IMR-90 (cell line): Measurements from ENCODE around the gene KCNK15. TPM values are rescaled to one million over a fixed set of nuclear protein-coding genes. Genes with fewer than 3 reads are reported as not detected.

Source experiments
- ATAC-seq: fragments of 200-7000 bp; cut with Tn5 transposase; 2 replicates; pipeline ENCODE4 v1.9.1; 2020; ENCODE audit warnings: low read depth, mild to moderate bottlenecking, moderate library complexity
- BruUV-seq: library from RNA; stranded (reverse); fragments of 400-500 nt; replicated peaks from 2 replicates; lab custom pipeline; 2021; lab: Mats Ljungman, UMichigan
- CTCF ChIA-PET: fragments of 300-600 bp; formaldehyde crosslinking; extraction: SDS; loops from one replicate; lab custom pipeline; 2021; ENCODE audit warnings: antibody characterized with exemption; lab: Yijun Ruan, JAX
- POLR2A ChIA-PET: fragments of 300-600 bp; sonication (Branson Sonifier 250); formaldehyde crosslinking; loops from one replicate; lab custom pipeline; 2022; ENCODE audit warnings: antibody characterized with exemption; ENCODE audit not compliant: unreplicated experiment; lab: Charles Lee
- DNase-seq: peaks from one replicate; pipeline ENCODE4 v3.0.0; 2013
- H2AFZ ChIP-seq: replicated peaks from 2 replicates; pipeline ENCODE3; 2013; ENCODE audit warnings: low read length, mild to moderate bottlenecking; ENCODE audit not compliant: poor library complexity
- H2AK5ac ChIP-seq: 2 replicates; pipeline ENCODE4 v1.6.1; 2013; ENCODE audit warnings: low read depth, low read length, inconsistent platforms
- H2AK9ac ChIP-seq: replicated peaks from 2 replicates; pipeline ENCODE3; 2013; ENCODE audit warnings: mild to moderate bottlenecking, low read depth, low read length, moderate library complexity; ENCODE audit not compliant: poor library complexity
- H2BK120ac ChIP-seq: 2 replicates; pipeline ENCODE4 v1.6.1; 2013; ENCODE audit warnings: low read depth, low read length, inconsistent platforms
- H2BK15ac ChIP-seq: 3 replicates; pipeline ENCODE4 v1.6.1; 2013; ENCODE audit warnings: low read depth, low read length, inconsistent platforms
- H2BK20ac ChIP-seq: 2 replicates; pipeline ENCODE4 v1.6.1; 2013; ENCODE audit warnings: low read depth, mild to moderate bottlenecking, inconsistent platforms, low read length, moderate library complexity
- H2BK5ac ChIP-seq: 2 replicates; pipeline ENCODE4 v1.6.1; 2013; ENCODE audit warnings: mild to moderate bottlenecking, low read depth, low read length, inconsistent platforms; ENCODE audit not compliant: poor library complexity, severe bottlenecking
- H3K14ac ChIP-seq: replicated peaks from 2 replicates; pipeline ENCODE4 v1.6.1; 2013; ENCODE audit warnings: low read depth, low read length, inconsistent platforms
- H3K18ac ChIP-seq: 2 replicates; pipeline ENCODE4 v1.6.1; 2013; ENCODE audit warnings: low read depth, low read length, control low read depth
- H3K23ac ChIP-seq: 2 replicates; pipeline ENCODE4 v1.6.1; 2013; ENCODE audit warnings: low read depth, low read length, inconsistent platforms
- H3K27ac ChIP-seq: 2 replicates; pipeline ENCODE4 v1.5.1; 2013; ENCODE audit warnings: mild to moderate bottlenecking, control low read depth, low read length; ENCODE audit not compliant: insufficient read depth
- H3K27me3 ChIP-seq: 2 replicates; pipeline ENCODE4 v1.6.1; 2013; ENCODE audit warnings: low read length; ENCODE audit not compliant: control insufficient read depth, insufficient read depth
- H3K36me3 ChIP-seq: 2 replicates; pipeline ENCODE4 v1.6.1; 2013; ENCODE audit warnings: low read length, mixed read lengths; ENCODE audit not compliant: control insufficient read depth, insufficient read depth
- H3K4ac ChIP-seq: 2 replicates; pipeline ENCODE4 v1.6.1; 2013; ENCODE audit warnings: low read depth, low read length, inconsistent platforms
- H3K4me1 ChIP-seq: 2 replicates; pipeline ENCODE4 v1.6.1; 2013; ENCODE audit warnings: low read length, mixed read lengths; ENCODE audit not compliant: control insufficient read depth, insufficient read depth
- H3K4me2 ChIP-seq: 2 replicates; pipeline ENCODE4 v1.6.1; 2013; ENCODE audit warnings: low read depth, mild to moderate bottlenecking, control low read depth, low read length, moderate library complexity
- H3K4me3 ChIP-seq: 2 replicates; pipeline ENCODE4 v1.5.1; 2013; ENCODE audit warnings: low read depth, mild to moderate bottlenecking, control low read depth, low read length, moderate library complexity; ENCODE audit not compliant: insufficient read depth
- H3K56ac ChIP-seq: 2 replicates; pipeline ENCODE4 v1.6.1; 2013; ENCODE audit warnings: low read length, inconsistent platforms; ENCODE audit not compliant: insufficient read depth; ENCODE audit errors: extremely low read depth
- H3K79me1 ChIP-seq, 2 experiments: 2 replicates each; pipeline ENCODE4 v1.6.1; 2013; ENCODE audit warnings: low read length in 2 of 2, inconsistent platforms in 1 of 2, low read depth in 1 of 2
- H3K9ac ChIP-seq: 2 replicates; pipeline ENCODE4 v1.6.1; 2013; ENCODE audit warnings: low read depth, low read length, control low read depth
- H3K9me1 ChIP-seq: 2 replicates; pipeline ENCODE4 v1.6.1; 2013; ENCODE audit warnings: low read length, inconsistent platforms; ENCODE audit not compliant: insufficient read depth
- H3K9me3 ChIP-seq: 2 replicates; pipeline ENCODE4 v1.6.1; 2013; ENCODE audit warnings: low read length; ENCODE audit not compliant: control insufficient read depth, insufficient read depth
- H4K20me1 ChIP-seq: 2 replicates; pipeline ENCODE4 v1.6.1; 2013; ENCODE audit warnings: low read length, inconsistent platforms; ENCODE audit not compliant: insufficient read depth
- H4K5ac ChIP-seq: 2 replicates; pipeline ENCODE4 v1.6.1; 2013; ENCODE audit warnings: mild to moderate bottlenecking, low read depth, low read length, control low read depth
- H4K8ac ChIP-seq, 2 experiments: 2 replicates each; pipeline ENCODE4 v1.6.1; 2013; ENCODE audit warnings: low read depth in 2 of 2, low read length in 2 of 2, control low read depth in 1 of 2, inconsistent platforms in 1 of 2
- H4K91ac ChIP-seq: 2 replicates; pipeline ENCODE4 v1.6.1; 2013; ENCODE audit warnings: low read depth, low read length, inconsistent platforms; ENCODE audit not compliant: insufficient read depth
- BHLHE40 ChIP-seq: fragments of 150-350 bp; IDR thresholded peaks from 2 replicates; pipeline ENCODE4 v1.6.1; 2016; ENCODE audit warnings: mild to moderate bottlenecking, low read depth, low read length
- CEBPB ChIP-seq: IDR thresholded peaks from 2 replicates; pipeline ENCODE4 v1.6.1; 2012; ENCODE audit warnings: low read depth, low read length, improper control_type of control experiment
- MAFK ChIP-seq: IDR thresholded peaks from 2 replicates; pipeline ENCODE4 v1.6.1; 2012; ENCODE audit warnings: low read depth, low read length, improper control_type of control experiment
- MXI1 ChIP-seq: IDR thresholded peaks from 2 replicates; pipeline ENCODE4 v1.6.1; 2012; ENCODE audit warnings: low read depth, mild to moderate bottlenecking, low read length, moderate library complexity, borderline replicate concordance
- NFE2L2 ChIP-seq: fragments of 150-350 bp; IDR thresholded peaks from 2 replicates; pipeline ENCODE4 v1.6.1; 2016; ENCODE audit warnings: low read depth, mild to moderate bottlenecking, low read length
- POLR2A ChIP-seq: IDR thresholded peaks from 2 replicates; pipeline ENCODE4 v1.6.1; 2012; ENCODE audit warnings: mild to moderate bottlenecking, low read depth, low read length
- RCOR1 ChIP-seq: IDR thresholded peaks from 2 replicates; pipeline ENCODE4 v1.6.1; 2012; ENCODE audit warnings: mild to moderate bottlenecking, low read length, improper control_type of control experiment; ENCODE audit not compliant: insufficient replicate concordance
- RFX5 ChIP-seq: IDR thresholded peaks from 2 replicates; pipeline ENCODE4 v1.8.0; 2012; ENCODE audit warnings: low read depth, mild to moderate bottlenecking, low read length, moderate library complexity
- WGBS, 2 experiments: methylation state at CpG; one replicate each; pipeline versions ENCODE4 v1.1.5 to v1.1.7; 2013; ENCODE audit warnings: missing lambda C conversion rate in 2 of 2; ENCODE audit not compliant: insufficient read length in 1 of 2; ENCODE audit errors: extremely low coverage in 2 of 2; 5-methylcytosine and 5-hydroxymethylcytosine counted together
- dilution Hi-C: fragments of 300-500 bp; cut with HindIII; formaldehyde crosslinking; loops from one replicate; pipeline ENCODE4 v1.14.3; 2018; ENCODE audit warnings: low sequenced_read_pairs; ENCODE audit not compliant: unreplicated experiment
- in situ Hi-C: fragments of 300-500 bp; cut with MboI; formaldehyde crosslinking; loops from 3 replicates; pipeline ENCODE4 v1.14.3; 2019; ENCODE audit warnings: low sequenced_read_pairs, inconsistent platforms, mixed read lengths
- intact Hi-C: fragments of 100-400 bp; cut with micrococcal nuclease; formaldehyde crosslinking; loops from 2 replicates; pipeline ENCODE4 v1.10.0; 2022
- polyA plus RNA-seq, 3 experiments: library from polyadenylated mRNA; depleted of rRNA; stranded (reverse); fragments of >200 nt; gene quantifications; 2 replicates each; pipeline ENCODE4 v1.2.3, GENCODE V29; 2012; ENCODE audit warnings: low replicate concordance in 1 of 3
- total RNA-seq: library from RNA; depleted of rRNA; stranded (reverse); fragments of >200 nt; gene quantifications from 2 replicates; pipeline ENCODE4 v1.2.3, GENCODE V29; 2012
- TF ChIP-seq, protein P1 (sequence below): conservative IDR thresholded peaks from 2 replicates; pipeline ENCODE4 v1.5.1; 2012; ENCODE audit warnings: mild to moderate bottlenecking, low read depth, low read length, improper control_type of control experiment
- TF ChIP-seq, protein P2 (sequence below): fragments of 150-350 bp; IDR thresholded peaks from 2 replicates; pipeline ENCODE4 v1.6.1; 2017; ENCODE audit warnings: mild to moderate bottlenecking, antibody characterized with exemption, low read length, low read depth

Gene KCNK15
- total and polyA plus RNA-seq, 2 of the 4 experiments (the other 2 are of a cell fraction) = not detected

GRCh38 chr20:44701118-44701857 lies 44.4 kb upstream of the KCNK15 start (continued):
- TF ChIP-seq, protein P1, sequence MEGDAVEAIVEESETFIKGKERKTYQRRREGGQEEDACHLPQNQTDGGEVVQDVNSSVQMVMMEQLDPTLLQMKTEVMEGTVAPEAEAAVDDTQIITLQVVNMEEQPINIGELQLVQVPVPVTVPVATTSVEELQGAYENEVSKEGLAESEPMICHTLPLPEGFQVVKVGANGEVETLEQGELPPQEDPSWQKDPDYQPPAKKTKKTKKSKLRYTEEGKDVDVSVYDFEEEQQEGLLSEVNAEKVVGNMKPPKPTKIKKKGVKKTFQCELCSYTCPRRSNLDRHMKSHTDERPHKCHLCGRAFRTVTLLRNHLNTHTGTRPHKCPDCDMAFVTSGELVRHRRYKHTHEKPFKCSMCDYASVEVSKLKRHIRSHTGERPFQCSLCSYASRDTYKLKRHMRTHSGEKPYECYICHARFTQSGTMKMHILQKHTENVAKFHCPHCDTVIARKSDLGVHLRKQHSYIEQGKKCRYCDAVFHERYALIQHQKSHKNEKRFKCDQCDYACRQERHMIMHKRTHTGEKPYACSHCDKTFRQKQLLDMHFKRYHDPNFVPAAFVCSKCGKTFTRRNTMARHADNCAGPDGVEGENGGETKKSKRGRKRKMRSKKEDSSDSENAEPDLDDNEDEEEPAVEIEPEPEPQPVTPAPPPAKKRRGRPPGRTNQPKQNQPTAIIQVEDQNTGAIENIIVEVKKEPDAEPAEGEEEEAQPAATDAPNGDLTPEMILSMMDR = no peak
- TF ChIP-seq NFE2L2 = no peak

- Histone ChIP-seq H3K4me1 (peaks cover 45% of the 10 kb centered on the region), H3K9ac (no peak overlapping the region), H3K9me3 (no peaks in the 10 kb centered on the region), H3K27ac (no peak overlapping the region; the same call in 1 of the 2 replicates), H2AFZ (peak overlapping the region; percentile 36), H2BK120ac (peak overlapping the region; percentile 64), H3K27me3 (peaks cover 3% of the 10 kb centered on the region; the same call in 1 of the 2 replicates), H3K4me3 (no peak overlapping the region), H2AK5ac (peak overlapping the region; percentile 94), H4K8ac (no peak overlapping the region; a peak in 1 of 4 replicates), H3K56ac (no peak overlapping the region), H2BK15ac (peak overlapping the region; percentile 34; the same call in 1 of the 3 replicates), H4K91ac (peak overlapping the region; percentile 50; the same call in 1 of the 2 replicates), H3K4ac (peak overlapping the region; percentile 46), H3K14ac (peak overlapping the region; percentile 63; the same call in 1 of the 2 replicates), H2BK20ac (peak overlapping the region; percentile 21; the same call in 1 of the 2 replicates), H4K20me1 (no peaks in the 10 kb centered on the region), H3K79me1 (no peaks in the 10 kb centered on the region), H3K23ac (no peak overlapping the region), H3K4me2 (no peak overlapping the region), H4K5ac (peak overlapping the region; percentile 30; the same call in 1 of the 2 replicates), H3K9me1 (peaks cover 8% of the 10 kb centered on the region; the same call in 1 of the 2 replicates), H2AK9ac (peak overlapping the region; percentile 73), H3K36me3 (no peaks in the 10 kb centered on the region), H2BK5ac (no peak overlapping the region), H3K18ac (peak overlapping the region; percentile 2)
- ATAC-seq = no peak
- in situ Hi-C loops = no loop called here
- CTCF ChIA-PET = interaction anchor here (1.0 to 3.8 kb wide), 2 partner anchors 10 to 31 kb away, joined by 3 to 12 read pairs; no protein-coding TSS in a partner anchor
- POLR2A ChIA-PET = no interaction called here
- no CpG with 5 or more reads among the region's 7 CpGs for WGBS, 2 experiments
- intact Hi-C loops = no loop called here
- no TSS peak for BruUV-seq
- dilution Hi-C loops = no loop called here
- DNase-seq = no peak
- TF ChIP-seq MXI1 (no peak), RFX5 (no peak), MAFK (no peak), CEBPB (no peak), BHLHE40 (no peak), NFE2L2 (no peak), POLR2A (no peak), RCOR1 (no peak)
- TF ChIP-seq, protein P1 = no peak
- TF ChIP-seq, protein P2, sequence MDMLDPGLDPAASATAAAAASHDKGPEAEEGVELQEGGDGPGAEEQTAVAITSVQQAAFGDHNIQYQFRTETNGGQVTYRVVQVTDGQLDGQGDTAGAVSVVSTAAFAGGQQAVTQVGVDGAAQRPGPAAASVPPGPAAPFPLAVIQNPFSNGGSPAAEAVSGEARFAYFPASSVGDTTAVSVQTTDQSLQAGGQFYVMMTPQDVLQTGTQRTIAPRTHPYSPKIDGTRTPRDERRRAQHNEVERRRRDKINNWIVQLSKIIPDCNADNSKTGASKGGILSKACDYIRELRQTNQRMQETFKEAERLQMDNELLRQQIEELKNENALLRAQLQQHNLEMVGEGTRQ = no peak
These were observed 43.8 kb upstream of the KCNK15 start for GRCh38 chr20:44701858-44702256.
